ENCODE measurements around the gene PTPRN2. TPM values are rescaled to one million over a fixed set of nuclear protein-coding genes. Genes with fewer than 3 reads are reported as not detected.

Gene PTPRN2
- total RNA-seq, 1 donor from 2014 or later, result 1.8 TPM

- no peaks in the 10 kb centered on the region for H3K9me3 Mint-ChIP-seq
- no peak for DNase-seq
- POLR2A ChIA-PET, result no interaction called here
- H3K36me3 Mint-ChIP-seq (ENCODE audit: low read depth), result no peaks in the 10 kb centered on the region
- H3K4me3 Mint-ChIP-seq, result no peak overlapping the region
- no peak overlapping the region for H3K27ac Mint-ChIP-seq
- TF ChIP-seq, protein P1, sequence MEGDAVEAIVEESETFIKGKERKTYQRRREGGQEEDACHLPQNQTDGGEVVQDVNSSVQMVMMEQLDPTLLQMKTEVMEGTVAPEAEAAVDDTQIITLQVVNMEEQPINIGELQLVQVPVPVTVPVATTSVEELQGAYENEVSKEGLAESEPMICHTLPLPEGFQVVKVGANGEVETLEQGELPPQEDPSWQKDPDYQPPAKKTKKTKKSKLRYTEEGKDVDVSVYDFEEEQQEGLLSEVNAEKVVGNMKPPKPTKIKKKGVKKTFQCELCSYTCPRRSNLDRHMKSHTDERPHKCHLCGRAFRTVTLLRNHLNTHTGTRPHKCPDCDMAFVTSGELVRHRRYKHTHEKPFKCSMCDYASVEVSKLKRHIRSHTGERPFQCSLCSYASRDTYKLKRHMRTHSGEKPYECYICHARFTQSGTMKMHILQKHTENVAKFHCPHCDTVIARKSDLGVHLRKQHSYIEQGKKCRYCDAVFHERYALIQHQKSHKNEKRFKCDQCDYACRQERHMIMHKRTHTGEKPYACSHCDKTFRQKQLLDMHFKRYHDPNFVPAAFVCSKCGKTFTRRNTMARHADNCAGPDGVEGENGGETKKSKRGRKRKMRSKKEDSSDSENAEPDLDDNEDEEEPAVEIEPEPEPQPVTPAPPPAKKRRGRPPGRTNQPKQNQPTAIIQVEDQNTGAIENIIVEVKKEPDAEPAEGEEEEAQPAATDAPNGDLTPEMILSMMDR (IDR thresholded peaks at IDR 0.05), result no peak
- no peaks in the 10 kb centered on the region for H3K27me3 Mint-ChIP-seq
- ATAC-seq (ENCODE audit: low read depth), result no peak
- intact Hi-C loops (cut with micrococcal nuclease), result no loop called here
- no peaks in the 10 kb centered on the region for H3K4me1 Mint-ChIP-seq
- CTCF ChIA-PET, result no interaction called here
These were observed 760.4 kb downstream of the PTPRN2 start for GRCh38 chr7:157827045-157827862.

- Mint-ChIP-seq H3K9me3 (no peaks in the 10 kb centered on the region), H3K27me3 (no peaks in the 10 kb centered on the region), H3K4me1 (no peaks in the 10 kb centered on the region), H3K27ac (no peak overlapping the region), H3K36me3 (ENCODE audit: low read depth) (no peaks in the 10 kb centered on the region), H3K4me3 (no peak overlapping the region)
- CTCF ChIA-PET, result no interaction called here
- TF ChIP-seq, protein P1 (IDR thresholded peaks at IDR 0.05), result no peak
- DNase-seq, result no peak
- intact Hi-C loops (cut with micrococcal nuclease), result no loop called here
- no peak for ATAC-seq (ENCODE audit: low read depth)
- POLR2A ChIA-PET, result no interaction called here
These were observed 761.1 kb downstream of the PTPRN2 start for GRCh38 chr7:157826566-157826965.

DNA sequence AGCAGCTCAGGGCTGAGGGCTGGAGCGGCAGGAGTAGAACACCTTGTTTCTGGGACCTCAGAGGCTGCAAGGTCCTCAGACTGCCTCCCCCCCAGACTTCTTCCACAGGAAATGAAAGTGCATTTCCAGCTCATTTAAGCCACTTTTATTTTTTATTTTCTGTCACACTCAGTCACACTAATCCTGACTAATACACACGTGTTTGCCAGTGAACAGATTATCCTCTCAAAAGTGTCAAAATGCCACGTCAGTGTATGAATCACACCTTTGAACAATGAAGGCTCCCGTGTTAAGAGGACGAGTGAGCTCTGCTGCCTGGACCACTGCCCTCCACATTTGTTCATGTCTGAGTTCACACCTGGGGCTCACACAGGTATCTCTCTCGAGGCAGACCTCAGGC, 762.3 kb downstream of the PTPRN2 start:
- POLR2A ChIA-PET, result no interaction called here
- Mint-ChIP-seq H3K27ac (no peak overlapping the region), H3K4me3 (no peak overlapping the region), H3K36me3 (ENCODE audit: low read depth) (no peaks in the 10 kb centered on the region), H3K4me1 (no peaks in the 10 kb centered on the region), H3K9me3 (no peaks in the 10 kb centered on the region), H3K27me3 (no peaks in the 10 kb centered on the region)
- TF ChIP-seq, protein P1 (IDR thresholded peaks at IDR 0.05), result no peak
- CTCF ChIA-PET, result no interaction called here
- intact Hi-C loops (cut with micrococcal nuclease), result no loop called here
- DNase-seq (no peak), ATAC-seq (ENCODE audit: low read depth) (no peak)

DNA sequence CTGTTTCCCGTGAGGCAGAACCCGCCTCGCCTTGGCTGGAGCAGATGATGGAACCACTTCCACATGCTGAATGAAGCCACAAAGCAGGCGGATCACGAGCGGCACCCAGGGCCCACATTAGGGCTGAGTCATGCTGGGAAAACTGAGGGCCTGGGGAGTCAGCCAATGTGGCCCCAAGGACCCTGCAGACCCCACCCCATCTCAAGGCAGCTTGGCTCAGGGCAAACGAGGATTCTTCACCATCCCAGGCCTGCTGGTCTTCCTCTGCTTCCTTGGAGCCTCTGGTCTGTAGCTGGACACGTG, 762.9 kb downstream of the PTPRN2 start:
- ChIA-PET POLR2A (no interaction called here), CTCF (no interaction called here)
- intact Hi-C loops (cut with micrococcal nuclease), result no loop called here

GRCh38 chr7:157824011-157824818, 763.4 kb downstream of the PTPRN2 start:
- ChIA-PET POLR2A (no interaction called here), CTCF (no interaction called here)
- Mint-ChIP-seq H3K9me3 (peaks cover 3% of the 10 kb centered on the region), H3K27me3 (no peaks in the 10 kb centered on the region), H3K27ac (no peak overlapping the region), H3K36me3 (ENCODE audit: low read depth) (no peaks in the 10 kb centered on the region), H3K4me3 (no peak overlapping the region), H3K4me1 (no peaks in the 10 kb centered on the region)
- DNase-seq (no peak), ATAC-seq (ENCODE audit: low read depth) (no peak)
- TF ChIP-seq, protein P1 (IDR thresholded peaks at IDR 0.05), result no peak
- intact Hi-C loops (cut with micrococcal nuclease), result no loop called here

More for the DNA sequence above, 762.9 kb downstream of the PTPRN2 start:
- TF ChIP-seq, protein P1 (IDR thresholded peaks at IDR 0.05), result no peak
- no peak for DNase-seq
- Mint-ChIP-seq H3K4me1 (no peaks in the 10 kb centered on the region), H3K27me3 (no peaks in the 10 kb centered on the region), H3K36me3 (ENCODE audit: low read depth) (no peaks in the 10 kb centered on the region), H3K4me3 (no peak overlapping the region), H3K9me3 (peaks cover 3% of the 10 kb centered on the region), H3K27ac (no peak overlapping the region)
- ATAC-seq (ENCODE audit: low read depth), result no peak
